IgD-negative memory B cell (primary cell): Measurements from ENCODE around the gene WASF3. TPM values are rescaled to one million over a fixed set of nuclear protein-coding genes. Genes with fewer than 3 reads are reported as not detected.
A peak's percentile ranks its signal among the peaks of the same experiment; 100 is the strongest.
"Not testable (repeated sequence)": the region's sequence is repeated elsewhere in the genome, so short reads cannot be mapped to it uniquely, and the experiment has no call there.

Experiments used
- H3K27ac Mint-ChIP-seq, 3 donors: one replicate each; pipeline ENCODE4 v1.8.0; 2020 to 2022; ENCODE audit warnings: mild to moderate bottlenecking in 3 of 3, mixed read lengths in 3 of 3, moderate library complexity in 1 of 3
- H3K27me3 Mint-ChIP-seq: one replicate; pipeline ENCODE4 v1.8.0; 2021; ENCODE audit warnings: mixed read lengths
- H3K36me3 Mint-ChIP-seq: one replicate; pipeline ENCODE4 v1.8.0; 2020; ENCODE audit warnings: mild to moderate bottlenecking, mixed read lengths
- H3K4me1 Mint-ChIP-seq, 3 donors: one replicate each; pipeline ENCODE4 v1.8.0; 2020 to 2022; ENCODE audit warnings: mixed read lengths in 3 of 3, mild to moderate bottlenecking in 1 of 3
- H3K4me3 Mint-ChIP-seq, 4 donors: one replicate each; pipeline ENCODE4 v1.8.0; 2020 to 2022; ENCODE audit warnings: mild to moderate bottlenecking in 4 of 4, mixed read lengths in 4 of 4, moderate library complexity in 3 of 4
- H3K9me3 Mint-ChIP-seq, 3 donors: one replicate each; pipeline ENCODE4 v1.8.0; 2020 to 2021; ENCODE audit warnings: mixed read lengths in 3 of 3, mild to moderate bottlenecking in 1 of 3
- polyA plus RNA-seq: library from polyadenylated mRNA; unstranded; fragments of 300-500 nt; fragmentation: Illumina TruSeq; gene quantifications from one replicate; pipeline ENCODE4 v1.2.3, GENCODE V29; 2021

Gene WASF3
- polyA plus RNA-seq, 1 donor from 2014 or later, result not detected

DNA sequence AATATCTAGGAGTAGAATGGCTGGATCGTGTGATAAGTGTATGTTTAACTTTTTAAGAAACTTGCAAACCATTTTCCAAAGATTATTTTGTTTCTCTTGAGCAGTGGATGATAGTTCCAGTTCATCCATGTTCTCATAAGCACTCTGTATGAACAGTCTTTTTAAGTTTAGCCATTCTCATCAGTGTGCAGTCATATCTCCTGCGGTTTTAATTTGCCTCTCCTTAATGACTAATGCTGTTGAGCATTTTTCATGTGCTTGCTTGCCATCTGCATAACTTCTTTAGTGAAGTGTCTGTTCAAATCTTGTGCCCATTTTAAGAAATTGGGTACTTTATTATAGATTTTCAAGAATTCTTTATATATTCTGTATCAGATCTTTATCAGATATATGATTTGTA is 58.6 kb downstream of the WASF3 start:
- peaks cover 9% of the 10 kb centered on the region for H3K27me3 Mint-ChIP-seq
- no peak overlapping the region for H3K4me3 Mint-ChIP-seq
- peaks cover 0 to 2% (median 0%) of the 10 kb centered on the region in 3 donors for H3K9me3 Mint-ChIP-seq
- H3K36me3 Mint-ChIP-seq, result no peaks in the 10 kb centered on the region
- peaks cover 0 to 1% (median 0%) of the 10 kb centered on the region in 3 donors for H3K4me1 Mint-ChIP-seq
- H3K27ac Mint-ChIP-seq, result no peak overlapping the region

- Mint-ChIP-seq H3K4me3 (no peak overlapping the region), H3K36me3 (no peaks in the 10 kb centered on the region), H3K27me3 (peaks cover 9% of the 10 kb centered on the region), H3K4me1 (peaks cover 0 to 1% (median 0%) of the 10 kb centered on the region in 3 donors), H3K27ac (no peak overlapping the region), H3K9me3 (peaks cover 0 to 5% (median 2%) of the 10 kb centered on the region in 3 donors)
Observed at GRCh38 chr13:26618726-26619125, 61.2 kb downstream of the WASF3 start.

- Mint-ChIP-seq H3K27ac (no peak overlapping the region), H3K27me3 (peaks cover 10% of the 10 kb centered on the region), H3K36me3 (peaks cover 3% of the 10 kb centered on the region), H3K9me3 (peaks cover 2 to 12% (median 5%) of the 10 kb centered on the region in 3 donors), H3K4me1 (peaks cover 0 to 1% (median 0%) of the 10 kb centered on the region in 3 donors), H3K4me3 (no peak overlapping the region)
Observed at GRCh38 chr13:26619358-26619757, 61.9 kb downstream of the WASF3 start.

DNA sequence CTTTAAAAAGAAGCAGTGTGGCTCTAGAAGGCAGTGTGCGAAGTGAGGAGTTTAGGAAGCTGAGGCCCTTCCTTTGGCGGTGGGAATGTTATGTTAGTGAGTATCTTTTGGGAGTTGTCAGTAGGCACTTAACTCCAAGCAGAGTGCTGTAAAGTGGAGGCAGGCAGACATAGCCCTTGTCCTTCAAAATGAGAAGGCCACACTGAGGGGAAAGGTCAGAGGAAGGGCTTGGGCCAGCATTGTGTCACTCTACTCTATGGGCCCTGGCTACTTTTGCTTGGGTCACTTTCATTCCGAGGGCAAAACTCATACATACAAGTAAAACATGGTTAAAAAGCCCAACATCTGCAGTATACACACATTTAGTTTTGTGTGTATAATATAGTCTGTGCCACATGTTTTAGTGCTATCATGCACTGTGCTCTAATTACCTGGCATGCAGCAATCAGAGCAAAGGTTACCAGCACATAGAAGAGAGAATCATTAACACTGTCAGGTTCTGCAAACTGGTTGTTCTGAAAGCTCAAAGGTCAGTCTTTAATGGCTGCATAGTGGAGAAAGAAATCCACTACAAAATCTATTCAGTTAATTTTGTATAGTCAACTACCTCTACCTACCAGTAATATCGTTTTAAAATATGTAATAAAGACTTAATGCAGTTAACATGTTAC is 64.4 kb downstream of the WASF3 start:
- Mint-ChIP-seq H3K27me3 (peaks cover 7% of the 10 kb centered on the region), H3K27ac (no peak overlapping the region), H3K4me3 (no peak overlapping the region), H3K36me3 (peaks cover 3% of the 10 kb centered on the region), H3K4me1 (no peaks in the 10 kb centered on the region), H3K9me3 (peaks cover 2 to 18% (median 11%) of the 10 kb centered on the region in 3 donors)

- H3K9me3 Mint-ChIP-seq, result peaks cover 2 to 18% (median 11%) of the 10 kb centered on the region in 3 donors
- no peak overlapping the region for H3K4me3 Mint-ChIP-seq
- no peaks in the 10 kb centered on the region for H3K4me1 Mint-ChIP-seq
- H3K36me3 Mint-ChIP-seq, result peaks cover 3% of the 10 kb centered on the region
- H3K27ac Mint-ChIP-seq, result no peak overlapping the region
- H3K27me3 Mint-ChIP-seq, result peaks cover 5% of the 10 kb centered on the region
Observed at GRCh38 chr13:26623125-26623524, 65.6 kb downstream of the WASF3 start.

DNA sequence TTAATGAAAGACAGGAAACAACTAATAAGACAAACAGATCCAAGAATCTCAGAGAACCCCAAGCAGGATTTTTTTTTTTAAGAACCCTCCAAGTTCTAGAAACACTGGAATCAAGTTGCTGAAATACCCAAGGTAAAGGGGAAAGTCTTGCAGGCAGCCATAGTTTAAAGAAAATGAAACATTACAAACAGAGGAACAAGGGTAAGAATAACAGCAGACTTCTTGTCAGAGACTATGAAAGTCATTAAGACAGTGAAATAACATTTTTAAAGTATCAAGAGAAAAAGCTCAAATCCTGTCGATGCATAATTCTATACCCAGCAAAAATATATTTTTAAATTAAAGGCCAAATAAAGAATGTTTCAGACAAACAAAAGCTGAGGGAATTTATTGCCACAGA is 67.1 kb downstream of the WASF3 start:
- Mint-ChIP-seq H3K36me3 (peaks cover 3% of the 10 kb centered on the region), H3K27me3 (peaks cover 3% of the 10 kb centered on the region), H3K4me3 (no peak overlapping the region), H3K4me1 (no peaks in the 10 kb centered on the region), H3K9me3 (peaks cover 2 to 18% (median 10%) of the 10 kb centered on the region in 3 donors), H3K27ac (no peak overlapping the region)

- Mint-ChIP-seq H3K4me1 (no peaks in the 10 kb centered on the region), H3K4me3 (no peak overlapping the region), H3K9me3 (peaks cover 2 to 18% (median 9%) of the 10 kb centered on the region in 3 donors), H3K27me3 (peaks cover 1% of the 10 kb centered on the region), H3K36me3 (peaks cover 3% of the 10 kb centered on the region), H3K27ac (peak overlapping the region in 1 of 3 donors; percentile 9)
Observed at GRCh38 chr13:26626271-26626670, 68.8 kb downstream of the WASF3 start.

GRCh38 chr13:26628706-26629105 is 71.2 kb downstream of the WASF3 start:
- no peak overlapping the region for H3K4me3 Mint-ChIP-seq
- H3K36me3 Mint-ChIP-seq, result peaks cover 7% of the 10 kb centered on the region
- H3K27ac Mint-ChIP-seq, result peak overlapping the region in 1 of 3 donors; percentile 50
- no peaks in the 10 kb centered on the region for H3K4me1 Mint-ChIP-seq
- peaks cover 2 to 13% (median 9%) of the 10 kb centered on the region in 3 donors for H3K9me3 Mint-ChIP-seq
- H3K27me3 Mint-ChIP-seq, result peaks cover 1% of the 10 kb centered on the region

GRCh38 chr13:26629260-26629825 is 71.9 kb downstream of the WASF3 start:
- Mint-ChIP-seq H3K27ac (no peak overlapping the region), H3K27me3 (no peaks in the 10 kb centered on the region), H3K4me3 (no peak overlapping the region), H3K4me1 (no peaks in the 10 kb centered on the region), H3K36me3 (peaks cover 5% of the 10 kb centered on the region), H3K9me3 (peaks cover 0 to 7% (median 6%) of the 10 kb centered on the region in 3 donors)

- H3K36me3 Mint-ChIP-seq, H3K27ac Mint-ChIP-seq, H3K4me1 Mint-ChIP-seq, H3K27me3 Mint-ChIP-seq, H3K9me3 Mint-ChIP-seq, H3K4me3 Mint-ChIP-seq: not testable (repeated sequence)
Observed at GRCh38 chr13:26635634-26636033, 78.2 kb downstream of the WASF3 start.

GRCh38 chr13:26636073-26636472 is 78.6 kb downstream of the WASF3 start:
- not testable (repeated sequence) for H3K4me1 Mint-ChIP-seq, H3K36me3 Mint-ChIP-seq, H3K27ac Mint-ChIP-seq, H3K27me3 Mint-ChIP-seq, H3K9me3 Mint-ChIP-seq
- peak overlapping the region in 1 of 4 donors; percentile 47 for H3K4me3 Mint-ChIP-seq

DNA sequence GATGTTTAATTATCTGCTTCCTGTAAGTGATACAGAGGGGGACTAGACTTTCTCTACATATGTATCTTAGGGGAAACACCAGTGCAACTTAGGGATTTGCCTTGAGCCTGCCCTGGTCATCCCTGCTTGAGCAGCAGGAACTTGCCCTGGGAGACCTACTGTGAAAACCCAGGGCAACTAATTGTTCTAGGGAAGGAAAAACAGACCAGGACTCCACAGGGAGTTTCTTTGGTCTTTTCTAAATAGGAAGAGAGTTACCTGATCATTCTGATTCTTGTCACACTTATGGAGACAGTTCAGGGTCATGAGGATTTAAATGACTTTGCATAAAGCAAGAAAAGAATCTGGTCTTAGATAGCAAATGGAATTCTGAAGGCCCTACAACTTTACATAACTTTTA is 89.1 kb downstream of the WASF3 start:
- Mint-ChIP-seq H3K4me3 (no peak overlapping the region), H3K27me3 (peaks cover 5% of the 10 kb centered on the region), H3K4me1 (peaks cover 0 to 1% (median 0%) of the 10 kb centered on the region in 3 donors), H3K36me3 (peaks cover 1% of the 10 kb centered on the region), H3K9me3 (peaks cover 0 to 15% (median 5%) of the 10 kb centered on the region in 3 donors), H3K27ac (no peak overlapping the region)

DNA sequence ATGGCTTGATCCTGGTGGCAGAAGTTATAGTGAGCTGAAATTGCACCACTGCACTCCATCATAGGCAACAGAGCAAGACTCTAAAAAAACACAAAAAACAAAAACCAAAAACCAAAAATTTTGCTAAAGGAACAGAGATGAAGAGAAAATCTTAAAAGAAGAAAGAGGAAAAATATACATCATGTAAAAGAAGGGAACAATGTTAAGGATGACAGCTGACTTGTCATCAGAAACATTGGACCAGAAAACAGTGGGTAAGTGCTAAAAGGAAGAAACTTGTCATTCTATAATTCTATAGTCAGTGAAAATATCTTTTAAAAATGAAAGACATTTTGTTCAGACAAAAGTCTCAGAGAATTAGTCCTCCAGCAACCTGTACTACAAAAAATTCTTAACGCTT is 93.8 kb downstream of the WASF3 start:
- Mint-ChIP-seq H3K4me3 (no peak overlapping the region), H3K27me3 (no peaks in the 10 kb centered on the region), H3K9me3 (peaks cover 0 to 16% (median 5%) of the 10 kb centered on the region in 3 donors), H3K4me1 (no peaks in the 10 kb centered on the region), H3K27ac (no peak overlapping the region), H3K36me3 (peaks cover 1% of the 10 kb centered on the region)

GRCh38 chr13:26653310-26653709 is 95.8 kb downstream of the WASF3 start:
- no peaks in the 10 kb centered on the region for H3K36me3 Mint-ChIP-seq
- no peak overlapping the region for H3K27ac Mint-ChIP-seq
- H3K4me1 Mint-ChIP-seq, result no peaks in the 10 kb centered on the region
- H3K27me3 Mint-ChIP-seq, result no peaks in the 10 kb centered on the region
- peaks cover 0 to 16% (median 5%) of the 10 kb centered on the region in 3 donors for H3K9me3 Mint-ChIP-seq
- no peak overlapping the region for H3K4me3 Mint-ChIP-seq

DNA sequence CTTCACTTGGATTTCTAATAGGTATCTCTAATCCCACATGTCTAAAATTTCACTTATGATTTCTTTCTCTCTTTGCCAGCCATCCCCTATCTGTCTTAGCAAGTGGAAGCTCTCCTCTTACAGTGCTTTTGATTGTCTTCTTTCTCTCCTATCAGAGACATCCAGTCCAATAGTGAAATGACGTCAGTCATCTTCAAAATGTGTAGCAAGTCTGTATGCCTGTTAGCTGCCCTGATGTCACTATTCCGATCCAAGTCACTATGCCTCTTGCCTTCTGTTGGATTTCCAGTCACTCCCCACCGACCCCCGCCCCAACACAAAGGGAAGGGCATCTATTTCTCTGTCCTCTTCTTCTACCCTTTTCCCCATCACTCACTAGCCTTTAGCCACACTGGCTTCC is 96.4 kb downstream of the WASF3 start:
- no peaks in the 10 kb centered on the region for H3K27me3 Mint-ChIP-seq
- no peaks in the 10 kb centered on the region for H3K4me1 Mint-ChIP-seq
- H3K9me3 Mint-ChIP-seq, result peaks cover 0 to 16% (median 5%) of the 10 kb centered on the region in 3 donors
- H3K36me3 Mint-ChIP-seq, result no peaks in the 10 kb centered on the region
- H3K27ac Mint-ChIP-seq, result no peak overlapping the region
- H3K4me3 Mint-ChIP-seq, result no peak overlapping the region

DNA sequence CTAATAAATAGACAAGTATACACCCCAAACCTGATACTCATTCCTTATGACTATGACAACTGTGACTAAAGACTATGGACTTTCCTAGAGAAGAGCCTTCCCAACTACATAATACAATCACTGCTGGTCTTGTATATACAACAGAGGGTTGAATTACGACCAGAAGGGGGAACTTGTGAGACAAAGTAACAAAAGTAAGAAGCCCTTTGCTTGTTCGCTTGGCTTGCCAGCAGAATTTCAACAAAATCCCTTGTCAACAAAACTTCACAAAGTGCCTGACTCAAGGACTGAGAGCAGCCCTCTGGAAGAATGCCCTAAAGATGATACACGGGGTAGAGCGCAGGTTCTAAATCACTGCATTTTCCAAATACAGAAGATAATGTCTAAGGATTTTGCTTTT is 99.4 kb downstream of the WASF3 start:
- Mint-ChIP-seq H3K4me1 (no peaks in the 10 kb centered on the region), H3K36me3 (no peaks in the 10 kb centered on the region), H3K9me3 (no peaks in the 10 kb centered on the region), H3K27ac (no peak overlapping the region), H3K27me3 (no peaks in the 10 kb centered on the region), H3K4me3 (no peak overlapping the region)
